Vein endothelial cell (primary cell): ENCODE results near the gene BPGM. TPM values are rescaled to one million over a fixed set of nuclear protein-coding genes. Genes with fewer than 3 reads are reported as not detected.

Experiments
- total RNA-seq: library from RNA; depleted of rRNA; stranded (reverse); fragments of >200 nt; gene quantifications from 2 replicates; pipeline ENCODE4 v1.2.3, GENCODE V29; 2012

The BPGM gene
- total RNA-seq: 48.2 and 55.9 TPM in 2 replicates

GRCh38 chr7:134646425-134647305 lies at the start of gene BPGM:
Gene BPGM, plus strand, starts transcription at chr7:134646853. Its CDS starts 14,655 bp downstream, at chr7:134661508.

Other genes starting within 250 kb of the BPGM start
- gene AKR1B1, start 187.8 kb upstream of the BPGM start, total RNA-seq: 82.0 and 99.2 TPM in 2 replicates
- gene AKR1B10, start 119.3 kb upstream of the BPGM start, total RNA-seq: under 0.01 and 0.19 TPM in 2 replicates
- not detected in 2 replicates for gene AKR1B15, start 97.7 kb upstream of the BPGM start, total RNA-seq
- 203 and 317 TPM in 2 replicates for gene CALD1, start 132.8 kb downstream of the BPGM start, total RNA-seq